ENCODE measurements around the gene PLCXD1. TPM values are rescaled to one million over a fixed set of nuclear protein-coding genes. Genes with fewer than 3 reads are reported as not detected.
"Not testable (repeated sequence)": the region's sequence is repeated elsewhere in the genome, so short reads cannot be mapped to it uniquely, and the experiment has no call there.

The PLCXD1 gene
- total RNA-seq, 1 experiment from 2014 or later = 22.4 TPM

- no peak for DNase-seq (ENCODE audit: low spot score)
Measured at GRCh38 chrX:262381-262909, 18.7 kb upstream of the PLCXD1 start.

GRCh38 chrX:264006-264405 is 17.2 kb upstream of the PLCXD1 start:
- DNase-seq (ENCODE audit: low spot score) = not testable (repeated sequence)

- no peak for DNase-seq (ENCODE audit: low spot score)
Measured at GRCh38 chrX:264634-265455, 16.3 kb upstream of the PLCXD1 start.

GRCh38 chrX:265502-265901 is 15.7 kb upstream of the PLCXD1 start:
- no peak for DNase-seq (ENCODE audit: low spot score)

- no peak for DNase-seq (ENCODE audit: low spot score)
Measured at GRCh38 chrX:267771-268261, 13.4 kb upstream of the PLCXD1 start.

- DNase-seq (ENCODE audit: low spot score) = no peak
Measured at GRCh38 chrX:270848-271367, 10.3 kb upstream of the PLCXD1 start.

- no peak for DNase-seq (ENCODE audit: low spot score)
Measured at GRCh38 chrX:274904-275475, 6.2 kb upstream of the PLCXD1 start.

- DNase-seq (ENCODE audit: low spot score) = no peak
Measured at GRCh38 chrX:275476-275966, 5.7 kb upstream of the PLCXD1 start.

GRCh38 chrX:275967-276580 is 5.1 kb upstream of the PLCXD1 start:
- DNase-seq (ENCODE audit: low spot score) = peak; percentile 67

GRCh38 chrX:276581-277201 is 4.5 kb upstream of the PLCXD1 start:
- no peak for DNase-seq (ENCODE audit: low spot score)

GRCh38 chrX:279757-280604 is 1.2 kb upstream of the PLCXD1 start:
- not testable (repeated sequence) for DNase-seq (ENCODE audit: low spot score)

GRCh38 chrX:280722-281121 is 459 bp upstream of the PLCXD1 start:
- not testable (repeated sequence) for DNase-seq (ENCODE audit: low spot score)

GRCh38 chrX:282000-282681 is 960 bp downstream of the PLCXD1 start:
- DNase-seq (ENCODE audit: low spot score) = not testable (repeated sequence)

GRCh38 chrX:283115-283845 is 2.1 kb downstream of the PLCXD1 start:
- DNase-seq (ENCODE audit: low spot score) = peak; percentile 92

- DNase-seq (ENCODE audit: low spot score) = no peak
Measured at GRCh38 chrX:285076-285677, 4.0 kb downstream of the PLCXD1 start.

GRCh38 chrX:287670-288069 is 6.5 kb downstream of the PLCXD1 start:
- no peak for DNase-seq (ENCODE audit: low spot score)

- no peak for DNase-seq (ENCODE audit: low spot score)
Measured at GRCh38 chrX:288561-288991, 7.4 kb downstream of the PLCXD1 start.

GRCh38 chrX:290476-291166 is 9.4 kb downstream of the PLCXD1 start:
- no peak for DNase-seq (ENCODE audit: low spot score)
